ENCODE measurements around the gene GRIK3.

DNA sequence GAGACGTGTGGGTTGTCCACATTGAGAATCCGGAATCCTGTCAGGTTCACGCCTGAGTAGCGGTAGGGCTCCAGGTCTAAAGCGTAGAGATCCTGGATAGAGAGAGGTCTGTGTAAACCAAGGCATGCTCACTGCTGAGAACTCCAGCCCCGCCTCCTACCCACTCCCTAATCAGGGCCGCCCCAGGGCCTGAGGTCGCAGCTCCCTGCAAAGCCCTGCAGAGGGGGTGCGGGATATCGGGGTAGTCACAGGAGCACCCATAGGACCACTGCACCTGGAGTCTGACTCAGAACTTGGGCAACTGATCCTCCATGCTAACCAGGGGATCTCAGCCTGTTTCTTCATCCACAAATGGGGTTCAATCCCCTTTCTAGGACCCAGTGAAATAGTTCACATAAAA lies 174.4 kb downstream of the GRIK3 start:
- TF ChIP-seq, protein P1, sequence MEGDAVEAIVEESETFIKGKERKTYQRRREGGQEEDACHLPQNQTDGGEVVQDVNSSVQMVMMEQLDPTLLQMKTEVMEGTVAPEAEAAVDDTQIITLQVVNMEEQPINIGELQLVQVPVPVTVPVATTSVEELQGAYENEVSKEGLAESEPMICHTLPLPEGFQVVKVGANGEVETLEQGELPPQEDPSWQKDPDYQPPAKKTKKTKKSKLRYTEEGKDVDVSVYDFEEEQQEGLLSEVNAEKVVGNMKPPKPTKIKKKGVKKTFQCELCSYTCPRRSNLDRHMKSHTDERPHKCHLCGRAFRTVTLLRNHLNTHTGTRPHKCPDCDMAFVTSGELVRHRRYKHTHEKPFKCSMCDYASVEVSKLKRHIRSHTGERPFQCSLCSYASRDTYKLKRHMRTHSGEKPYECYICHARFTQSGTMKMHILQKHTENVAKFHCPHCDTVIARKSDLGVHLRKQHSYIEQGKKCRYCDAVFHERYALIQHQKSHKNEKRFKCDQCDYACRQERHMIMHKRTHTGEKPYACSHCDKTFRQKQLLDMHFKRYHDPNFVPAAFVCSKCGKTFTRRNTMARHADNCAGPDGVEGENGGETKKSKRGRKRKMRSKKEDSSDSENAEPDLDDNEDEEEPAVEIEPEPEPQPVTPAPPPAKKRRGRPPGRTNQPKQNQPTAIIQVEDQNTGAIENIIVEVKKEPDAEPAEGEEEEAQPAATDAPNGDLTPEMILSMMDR (IDR thresholded peaks at IDR 0.05; ENCODE audit: insufficient read depth, low read length): no peak
- no peak for TF ChIP-seq GABPA (IDR thresholded peaks at IDR 0.05; ENCODE audit: low read depth)
